K562 (cell line): Measurements from ENCODE around the gene LOC128125822.
A peak's percentile ranks its signal among the peaks of the same experiment; 100 is the strongest.

Source experiments
- BDP1 ChIP-seq: IDR thresholded peaks from 3 replicates; pipeline ENCODE4 v1.6.1; 2011; ENCODE audit not compliant: insufficient read length, insufficient read depth
- BHLHE40 ChIP-seq: IDR thresholded peaks from 2 replicates; pipeline ENCODE4 v1.6.1; 2011; ENCODE audit warnings: low read length, improper control_type of control experiment
- FOXJ3 ChIP-seq: sonication (generic); formaldehyde crosslinking; IDR thresholded peaks from 2 replicates; pipeline ENCODE4 v1.4.0; 2020; ENCODE audit warnings: mild to moderate bottlenecking, missing genetic modification reagents
- GTF2A2 ChIP-seq: IDR thresholded peaks from 2 replicates; pipeline ENCODE4 v1.6.1; 2016; ENCODE audit warnings: mild to moderate bottlenecking, missing genetic modification characterization, missing compliant biosample characterization
- GTF2E2 ChIP-seq: fragments of 200-800 bp; sonication (Bioruptor generic); IDR thresholded peaks from 2 replicates; pipeline ENCODE4 v1.6.1; 2016; ENCODE audit warnings: missing genetic modification characterization, missing compliant biosample characterization
- HOXB6 ChIP-seq: fragments of 250-450 bp; sonication (Bioruptor Pico); IDR thresholded peaks from 2 replicates; pipeline ENCODE4 v1.5.1; 2022; ENCODE audit warnings: mild to moderate bottlenecking, borderline replicate concordance
- MAZ ChIP-seq, 2 experiments: fragments of 450-650 bp in 1 of 2; sonication (generic) in 1 of 2; formaldehyde crosslinking; IDR thresholded peaks in 1 of 2; conservative IDR thresholded peaks in 1 of 2; 2 replicates each; pipeline versions ENCODE4 v1.4.0 to v1.5.0; 2020; ENCODE audit warnings: mild to moderate bottlenecking in 1 of 2, missing genetic modification reagents in 1 of 2
- NBN ChIP-seq: fragments of 450-650 bp; IDR thresholded peaks from 2 replicates; pipeline ENCODE4 v1.6.1; 2016; ENCODE audit warnings: low read depth, mild to moderate bottlenecking
- NFXL1 ChIP-seq: fragments of 450-650 bp; formaldehyde crosslinking; IDR thresholded peaks from 2 replicates; pipeline ENCODE4 v1.4.0; 2021; ENCODE audit warnings: mild to moderate bottlenecking
- PHF8 ChIP-seq: fragments of 200-600 bp; sonication (generic); IDR thresholded peaks from 2 replicates; pipeline ENCODE4 v1.6.1; 2012; ENCODE audit warnings: mixed run types, mild to moderate bottlenecking, inconsistent platforms, low read length, moderate library complexity, borderline replicate concordance
- SMAD1 ChIP-seq: fragments of 150-350 bp; IDR thresholded peaks from 2 replicates; pipeline ENCODE4 v1.6.1; 2014; ENCODE audit warnings: low read length, low read depth; ENCODE audit not compliant: partially characterized antibody
- TEAD4 ChIP-seq, 2 experiments: sonication (generic) in 1 of 2; formaldehyde crosslinking in 1 of 2; IDR thresholded peaks; 2 replicates each; pipeline versions ENCODE4 v1.6.1 to v1.8.0; 2012 to 2022; ENCODE audit warnings: borderline replicate concordance in 1 of 2, inconsistent platforms in 1 of 2, low read length in 1 of 2, mild to moderate bottlenecking in 1 of 2, missing genetic modification reagents in 1 of 2
- TOE1 ChIP-seq, 2 experiments: fragments of 450-650 bp in 1 of 2; sonication (generic) in 1 of 2; formaldehyde crosslinking in 1 of 2; IDR thresholded peaks; 2 replicates each; pipeline versions ENCODE4 v1.7.1 to v1.8.0; 2016 to 2022; ENCODE audit warnings: borderline replicate concordance in 2 of 2, mild to moderate bottlenecking in 2 of 2, antibody characterized with exemption in 1 of 2, inconsistent platforms in 1 of 2, low read depth in 1 of 2, missing genetic modification reagents in 1 of 2, moderate library complexity in 1 of 2
- ZBED1 ChIP-seq: IDR thresholded peaks from 2 replicates; pipeline ENCODE4 v1.6.1; 2014
- ZFX ChIP-seq: sonication (generic); formaldehyde crosslinking; IDR thresholded peaks from 2 replicates; pipeline ENCODE4 v1.8.0; 2022; ENCODE audit warnings: mild to moderate bottlenecking, missing genetic modification reagents, moderate library complexity
- ZNF586 ChIP-seq: fragments of 450-650 bp; formaldehyde crosslinking; conservative IDR thresholded peaks from 2 replicates; pipeline ENCODE4 v1.4.0; 2020; ENCODE audit warnings: mild to moderate bottlenecking, moderate library complexity
- TF ChIP-seq, protein P1 (sequence below): sonication (generic); formaldehyde crosslinking; IDR thresholded peaks from 2 replicates; pipeline ENCODE4 v1.8.0; 2022; ENCODE audit warnings: mild to moderate bottlenecking, missing genetic modification reagents
- TF ChIP-seq, protein P2 (sequence below): fragments of 450-650 bp; formaldehyde crosslinking; IDR thresholded peaks from 2 replicates; pipeline ENCODE4 v1.4.0; 2020; ENCODE audit warnings: mild to moderate bottlenecking
- TF ChIP-seq, protein P3 (sequence below): fragments of 250-450 bp; sonication (Bioruptor Pico); IDR thresholded peaks from 2 replicates; pipeline ENCODE4 v1.8.0; 2021; ENCODE audit warnings: moderate library complexity, mild to moderate bottlenecking, inconsistent platforms
- TF ChIP-seq, protein P4 (sequence below): fragments of 250-450 bp; sonication (Bioruptor Pico); IDR thresholded peaks from 2 replicates; pipeline ENCODE4 v1.4.0; 2020; ENCODE audit warnings: mild to moderate bottlenecking
- TF ChIP-seq, protein P5 (sequence below): fragments of 450-650 bp; formaldehyde crosslinking; IDR thresholded peaks from 2 replicates; pipeline ENCODE4 v1.4.0; 2020; ENCODE audit warnings: mild to moderate bottlenecking, moderate library complexity

LOC128125822 gene

DNA sequence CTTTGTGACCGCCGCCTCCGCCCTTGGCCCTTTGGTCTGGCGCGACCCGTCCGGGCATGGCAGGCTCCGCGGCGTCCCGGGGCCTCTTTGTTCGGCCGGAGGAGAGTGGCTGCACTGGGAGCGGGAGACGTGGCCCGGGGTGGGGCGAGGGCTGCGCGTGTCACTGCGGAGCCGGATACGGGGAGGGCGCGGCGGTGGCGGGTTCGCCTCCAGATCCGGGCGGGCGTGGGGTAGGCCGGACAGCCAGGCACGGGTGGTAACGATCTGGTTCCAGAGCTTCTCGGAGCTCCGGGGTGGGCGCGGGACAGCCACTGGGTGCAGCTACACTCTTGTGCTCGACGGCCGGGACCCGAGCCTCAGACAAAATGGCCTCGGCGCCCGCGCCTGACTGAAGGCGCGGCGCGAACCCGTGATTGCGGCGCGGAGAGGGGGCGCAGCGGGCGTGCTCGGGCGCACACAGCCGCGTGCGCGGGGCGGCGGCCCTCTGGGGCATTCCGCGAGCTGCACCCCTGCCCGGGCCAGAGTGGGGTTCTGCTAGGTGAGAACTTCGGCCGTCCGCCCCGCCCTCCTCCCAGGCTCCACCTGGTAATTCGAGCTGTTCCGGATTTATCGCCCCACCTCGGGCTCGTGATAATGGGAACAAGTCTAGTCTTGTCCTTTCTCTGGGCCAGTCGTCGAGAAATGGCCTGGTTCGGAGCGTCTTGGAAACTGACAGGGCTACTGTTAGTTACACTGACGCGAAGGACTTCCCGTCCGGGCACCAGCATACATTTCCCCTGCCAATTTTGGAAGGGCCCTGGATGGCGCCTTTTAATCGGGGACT is 1.0 kb downstream of the LOC128125822 start (continued):
- TF ChIP-seq TEAD4 (IDR thresholded peaks at IDR 0.05; ENCODE audit: low read length) (no peak), TEAD4 (CRISPR knock-in tag; IDR thresholded peaks at IDR 0.05; ENCODE audit: borderline replicate concordance) (0 out of 2 replicates have a peak, but pooled peaks have one; percentile 55), HOXB6 (no peak), ZFX (CRISPR knock-in tag) (0 out of 2 replicates have a peak, but pooled peaks have one; percentile 64), ZBED1 (peak; percentile 84), FOXJ3 (CRISPR knock-in tag) (no peak), NBN (no peak), MAZ (CRISPR knock-in tag; conservative IDR thresholded peaks at IDR 0.05 in 1 of 2, IDR thresholded peaks at IDR 0.05 in 1 of 2) (0 out of 4 replicates have a peak, but pooled peaks of 1 of the 2 experiments have one; percentile 54), ZNF586 (CRISPR knock-in tag) (no peak), GTF2A2 (tag) (no peak), TOE1 (IDR thresholded peaks at IDR 0.05; ENCODE audit: borderline replicate concordance) (no peak), TOE1 (CRISPR knock-in tag; IDR thresholded peaks at IDR 0.05; ENCODE audit: borderline replicate concordance, low read depth) (no peak), BDP1 (no peak), SMAD1 (no peak), BHLHE40 (peak; percentile 38), GTF2E2 (tag) (peak; percentile 18; the same call in 1 of the 2 replicates), PHF8 (peak; percentile 54; the same call in 1 of the 2 replicates), NFXL1 (CRISPR knock-in tag) (no peak)
- TF ChIP-seq, protein P1, sequence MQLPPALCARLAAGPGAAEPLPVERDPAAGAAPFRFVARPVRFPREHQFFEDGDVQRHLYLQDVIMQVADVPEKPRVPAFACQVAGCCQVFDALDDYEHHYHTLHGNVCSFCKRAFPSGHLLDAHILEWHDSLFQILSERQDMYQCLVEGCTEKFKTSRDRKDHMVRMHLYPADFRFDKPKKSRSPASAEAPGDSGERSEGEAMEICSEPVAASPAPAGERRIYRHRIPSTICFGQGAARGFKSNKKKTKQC (CRISPR knock-in tag) = peak; percentile 23; the same call in 1 of the 2 replicates
- TF ChIP-seq, protein P2, sequence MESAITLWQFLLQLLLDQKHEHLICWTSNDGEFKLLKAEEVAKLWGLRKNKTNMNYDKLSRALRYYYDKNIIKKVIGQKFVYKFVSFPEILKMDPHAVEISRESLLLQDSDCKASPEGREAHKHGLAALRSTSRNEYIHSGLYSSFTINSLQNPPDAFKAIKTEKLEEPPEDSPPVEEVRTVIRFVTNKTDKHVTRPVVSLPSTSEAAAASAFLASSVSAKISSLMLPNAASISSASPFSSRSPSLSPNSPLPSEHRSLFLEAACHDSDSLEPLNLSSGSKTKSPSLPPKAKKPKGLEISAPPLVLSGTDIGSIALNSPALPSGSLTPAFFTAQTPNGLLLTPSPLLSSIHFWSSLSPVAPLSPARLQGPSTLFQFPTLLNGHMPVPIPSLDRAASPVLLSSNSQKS (CRISPR knock-in tag) = no peak
- TF ChIP-seq, protein P3, sequence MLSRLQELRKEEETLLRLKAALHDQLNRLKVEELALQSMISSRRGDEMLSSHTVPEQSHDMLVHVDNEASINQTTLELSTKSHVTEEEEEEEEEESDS (CRISPR knock-in tag) = no peak
- TF ChIP-seq, protein P4, sequence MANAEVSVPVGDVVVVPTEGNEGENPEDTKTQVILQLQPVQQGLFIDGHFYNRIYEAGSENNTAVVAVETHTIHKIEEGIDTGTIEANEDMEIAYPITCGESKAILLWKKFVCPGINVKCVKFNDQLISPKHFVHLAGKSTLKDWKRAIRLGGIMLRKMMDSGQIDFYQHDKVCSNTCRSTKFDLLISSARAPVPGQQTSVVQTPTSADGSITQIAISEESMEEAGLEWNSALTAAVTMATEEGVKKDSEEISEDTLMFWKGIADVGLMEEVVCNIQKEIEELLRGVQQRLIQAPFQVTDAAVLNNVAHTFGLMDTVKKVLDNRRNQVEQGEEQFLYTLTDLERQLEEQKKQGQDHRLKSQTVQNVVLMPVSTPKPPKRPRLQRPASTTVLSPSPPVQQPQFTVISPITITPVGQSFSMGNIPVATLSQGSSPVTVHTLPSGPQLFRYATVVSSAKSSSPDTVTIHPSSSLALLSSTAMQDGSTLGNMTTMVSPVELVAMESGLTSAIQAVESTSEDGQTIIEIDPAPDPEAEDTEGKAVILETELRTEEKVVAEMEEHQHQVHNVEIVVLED (CRISPR knock-in tag) = peak; percentile 47; the same call in 1 of the 2 replicates
- TF ChIP-seq, protein P5, sequence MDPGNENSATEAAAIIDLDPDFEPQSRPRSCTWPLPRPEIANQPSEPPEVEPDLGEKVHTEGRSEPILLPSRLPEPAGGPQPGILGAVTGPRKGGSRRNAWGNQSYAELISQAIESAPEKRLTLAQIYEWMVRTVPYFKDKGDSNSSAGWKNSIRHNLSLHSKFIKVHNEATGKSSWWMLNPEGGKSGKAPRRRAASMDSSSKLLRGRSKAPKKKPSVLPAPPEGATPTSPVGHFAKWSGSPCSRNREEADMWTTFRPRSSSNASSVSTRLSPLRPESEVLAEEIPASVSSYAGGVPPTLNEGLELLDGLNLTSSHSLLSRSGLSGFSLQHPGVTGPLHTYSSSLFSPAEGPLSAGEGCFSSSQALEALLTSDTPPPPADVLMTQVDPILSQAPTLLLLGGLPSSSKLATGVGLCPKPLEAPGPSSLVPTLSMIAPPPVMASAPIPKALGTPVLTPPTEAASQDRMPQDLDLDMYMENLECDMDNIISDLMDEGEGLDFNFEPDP = no peak
